Measurements from ENCODE around the gene SLC6A13. TPM values are rescaled to one million over a fixed set of nuclear protein-coding genes. Genes with fewer than 3 reads are reported as not detected.

Gene SLC6A13
- total RNA-seq, 1 experiment from 2014 or later, result not detected

DNA sequence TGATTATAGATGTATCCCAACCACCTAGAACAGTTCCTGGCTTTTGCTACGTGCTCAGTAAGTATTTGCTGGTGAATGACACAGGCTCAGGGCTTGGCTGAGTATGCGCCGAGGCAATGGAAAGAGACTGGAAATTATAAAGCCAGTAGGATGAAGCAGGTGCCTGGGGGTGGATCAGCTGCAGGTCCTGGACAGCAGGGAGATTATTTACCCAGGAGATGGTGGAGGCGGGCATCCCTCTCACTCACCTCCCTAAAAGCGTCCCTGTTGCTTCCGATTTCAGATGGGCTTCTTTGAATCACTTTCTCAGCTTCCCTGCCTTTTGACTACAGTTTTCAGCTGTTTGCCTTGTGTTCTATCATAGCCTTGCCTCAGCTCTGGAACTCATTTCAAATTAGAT lies 6.4 kb downstream of the SLC6A13 start:
- no peak overlapping the region for H2BK20ac ChIP-seq (ENCODE audit: low read depth, low read length, poor library complexity, severe bottlenecking)
- TF ChIP-seq CTCF (conservative IDR thresholded peaks at IDR 0.05), result no peak
- H3K9ac ChIP-seq (ENCODE audit: extremely low read depth, insufficient read length, low read length), result no peak overlapping the region
- Mint-ChIP-seq H3K9me3 (peaks cover 0 to 2% of the 10 kb centered on the region in 2 experiments; a peak in 1 of 5 replicates), H3K4me3 (no peak overlapping the region), H3K27ac (peak overlapping the region in 1 of 3 experiments; percentile 2; a peak in 1 of 7 replicates), H3K4me1 (peaks cover 4 to 8% of the 10 kb centered on the region in 2 experiments; a peak in 3 of 4 replicates), H3K27me3 (ENCODE audit: low read depth) (peaks cover 33% of the 10 kb centered on the region), H3K36me3 (ENCODE audit: insufficient read depth in 1 of 3, low read depth in 3 of 3) (no peaks in the 10 kb centered on the region)
- no peaks in the 10 kb centered on the region for H4K20me1 ChIP-seq (ENCODE audit: control insufficient read depth, insufficient read depth, insufficient read length)
- no peaks in the 10 kb centered on the region for H3K23me2 ChIP-seq (ENCODE audit: insufficient read length, low read depth, low read length, poor library complexity, severe bottlenecking)
- no peaks in the 10 kb centered on the region for H3K79me2 ChIP-seq (ENCODE audit: insufficient read depth, low read length)
- H3K4me2 ChIP-seq (ENCODE audit: insufficient read depth, insufficient read length, low read length), result no peak overlapping the region
- no peak overlapping the region for H3K14ac ChIP-seq (ENCODE audit: insufficient read depth, low read length)
- no CpG with 5 or more reads among the region's 6 CpGs for WGBS (ENCODE audit: extremely low coverage, insufficient read length, low lambda C conversion rate)
- H3K9me3 ChIP-seq (ENCODE audit: control insufficient read depth, low read depth, low read length), result no peaks in the 10 kb centered on the region
- H2BK15ac ChIP-seq (ENCODE audit: low read depth, low read length), result no peak overlapping the region
- H4K5ac ChIP-seq (ENCODE audit: insufficient read length, low read depth, low read length), result no peak overlapping the region
- H3K23ac ChIP-seq (ENCODE audit: insufficient read length, low read depth, low read length), result no peak overlapping the region
- H4K91ac ChIP-seq (ENCODE audit: insufficient read length, low read depth, low read length), result no peak overlapping the region
- H3K27ac ChIP-seq (ENCODE audit: insufficient read length, low read depth, low read length), result no peak overlapping the region
- no peaks in the 10 kb centered on the region for H3K79me1 ChIP-seq (ENCODE audit: insufficient read depth, low read depth, low read length, poor library complexity, severe bottlenecking)
- no peaks in the 10 kb centered on the region; the same call in 1 of the 2 replicates for H3K4me1 ChIP-seq (ENCODE audit: insufficient read depth, low read length)
- H3K56ac ChIP-seq (ENCODE audit: insufficient read length, low read depth, low read length), result no peak overlapping the region
- no peaks in the 10 kb centered on the region for H3K27me3 ChIP-seq (ENCODE audit: insufficient read depth, low read length)
- H2AFZ ChIP-seq (ENCODE audit: low read length), result no peak overlapping the region
- no peak overlapping the region for H4K8ac ChIP-seq (replicated peaks; ENCODE audit: insufficient read length, low read depth, low read length)
- no peak overlapping the region for H2BK120ac ChIP-seq (ENCODE audit: low read depth, low read length, poor library complexity, severe bottlenecking)
- no peak overlapping the region for H2BK5ac ChIP-seq (ENCODE audit: insufficient read length, low read length)
- no peak overlapping the region for H3T11ph ChIP-seq (ENCODE audit: low read length)
- DNase-seq, result no peak
- no peak overlapping the region for H2AK5ac ChIP-seq (ENCODE audit: insufficient read length, low read length)
- H3K4ac ChIP-seq (ENCODE audit: low read depth, low read length), result no peak overlapping the region
- H3K18ac ChIP-seq (ENCODE audit: insufficient read length, low read depth, low read length), result no peak overlapping the region
- H2BK12ac ChIP-seq (ENCODE audit: insufficient read length, low read depth, low read length), result no peak overlapping the region

Measured in H9 (cell line).